ENCODE data around the gene NDST1. TPM values are rescaled to one million over a fixed set of nuclear protein-coding genes. Genes with fewer than 3 reads are reported as not detected.

The NDST1 gene
- total and polyA plus RNA-seq, 2 of the 8 experiments (the other 6 are each of a cell fraction or from before 2014, with no cell fraction given): 27.0 to 72.0 TPM

DNA sequence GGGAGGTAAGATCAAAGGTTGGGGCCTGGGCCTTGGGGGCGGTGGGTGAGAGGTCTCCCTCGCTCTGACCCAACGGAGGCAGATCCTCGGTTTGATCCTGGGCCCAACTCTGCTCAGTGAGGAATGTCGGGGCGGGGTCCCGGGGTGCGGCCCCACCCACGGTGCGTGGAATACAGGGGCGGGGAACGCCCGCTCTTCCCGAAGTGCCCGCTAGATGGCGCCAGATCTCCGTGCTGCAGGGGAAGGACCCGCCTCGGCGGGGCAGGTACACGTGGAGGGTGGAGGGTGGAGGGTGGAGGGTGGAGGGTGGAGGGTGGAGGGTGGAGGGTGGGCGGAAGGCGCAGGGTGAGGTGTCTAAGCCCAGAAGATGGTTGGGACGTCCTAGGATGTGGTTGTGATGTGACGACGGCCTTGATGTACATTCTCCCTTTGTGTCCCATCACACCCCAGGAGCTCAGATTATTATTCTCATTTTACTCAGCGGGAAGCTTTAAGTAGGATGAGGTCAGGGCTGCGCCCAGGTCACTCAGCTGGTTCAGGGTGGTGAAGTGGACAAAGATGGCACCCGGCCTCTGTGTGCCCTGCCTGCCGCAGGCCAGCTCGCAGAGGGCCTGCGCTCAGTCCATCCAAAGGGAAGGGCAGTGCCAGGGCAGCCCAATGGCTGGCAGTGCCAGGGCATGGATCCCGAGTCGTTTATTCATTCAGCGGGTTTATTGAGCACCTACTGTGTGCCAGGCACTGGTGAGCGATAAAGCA, 49.0 kb upstream of the NDST1 start (continued):
- TF ChIP-seq, protein P1, sequence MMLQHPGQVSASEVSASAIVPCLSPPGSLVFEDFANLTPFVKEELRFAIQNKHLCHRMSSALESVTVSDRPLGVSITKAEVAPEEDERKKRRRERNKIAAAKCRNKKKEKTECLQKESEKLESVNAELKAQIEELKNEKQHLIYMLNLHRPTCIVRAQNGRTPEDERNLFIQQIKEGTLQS (IDR thresholded peaks at IDR 0.05; ENCODE audit: insufficient read depth, low read depth, low read length): 0 out of 2 replicates have a peak, but pooled peaks have one; percentile 2
- TF ChIP-seq HDAC2 (IDR thresholded peaks at IDR 0.05; ENCODE audit: borderline replicate concordance in 1 of 2, low read depth in 2 of 2, low read length in 2 of 2) (peak in 1 of 2 experiments; percentile 89; a peak in 1 of 4 replicates), KDM5A (IDR thresholded peaks at IDR 0.05; ENCODE audit: low read length) (peak; percentile 76; the same call in 1 of the 2 replicates), TEAD4 (IDR thresholded peaks at IDR 0.05; ENCODE audit: low read depth, low read length) (peak; percentile 64), RAD21 (IDR thresholded peaks at IDR 0.05 in 1 of 2, conservative IDR thresholded peaks at IDR 0.05 in 1 of 2; ENCODE audit: low read depth in 2 of 2, low read length in 2 of 2) (peak; percentile 89 to 91), SRF (IDR thresholded peaks at IDR 0.05; ENCODE audit: low read depth, low read length) (no peak), FOSL1 (IDR thresholded peaks at IDR 0.05; ENCODE audit: insufficient read depth, low read depth, low read length) (no peak), EP300 (IDR thresholded peaks at IDR 0.05; ENCODE audit: borderline replicate concordance in 1 of 2, low read depth in 2 of 2, low read length in 2 of 2) (0 out of 3 replicates have a peak, but pooled peaks of 1 of the 2 experiments have one; percentile 3), BACH1 (IDR thresholded peaks at IDR 0.05; ENCODE audit: low read length) (peak; percentile 76)
